Measurements from ENCODE around the gene ARHGEF4.

ARHGEF4 gene

DNA sequence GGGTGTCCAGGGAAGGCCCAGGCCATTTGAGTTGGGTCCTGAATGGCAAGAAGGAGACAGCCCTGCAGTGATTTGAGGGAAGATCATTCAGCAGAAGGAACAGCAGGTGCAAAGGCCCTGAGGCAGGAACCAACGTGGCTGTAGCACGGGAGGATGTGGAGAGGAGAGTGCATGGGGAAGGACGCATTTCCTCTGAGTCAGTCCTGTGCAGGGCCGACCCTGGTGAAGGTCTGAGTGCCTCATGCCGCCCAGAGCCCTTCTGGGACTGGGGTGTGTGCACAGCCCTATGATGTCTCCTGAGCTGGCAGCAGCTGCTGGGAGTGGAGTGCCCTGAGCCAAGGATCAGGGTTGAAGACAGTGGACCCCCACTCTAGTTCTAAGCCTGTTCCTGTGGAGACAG is 17.9 kb upstream of the ARHGEF4 start:
- DNase-seq (ENCODE audit: low read depth) = no peak

DNA sequence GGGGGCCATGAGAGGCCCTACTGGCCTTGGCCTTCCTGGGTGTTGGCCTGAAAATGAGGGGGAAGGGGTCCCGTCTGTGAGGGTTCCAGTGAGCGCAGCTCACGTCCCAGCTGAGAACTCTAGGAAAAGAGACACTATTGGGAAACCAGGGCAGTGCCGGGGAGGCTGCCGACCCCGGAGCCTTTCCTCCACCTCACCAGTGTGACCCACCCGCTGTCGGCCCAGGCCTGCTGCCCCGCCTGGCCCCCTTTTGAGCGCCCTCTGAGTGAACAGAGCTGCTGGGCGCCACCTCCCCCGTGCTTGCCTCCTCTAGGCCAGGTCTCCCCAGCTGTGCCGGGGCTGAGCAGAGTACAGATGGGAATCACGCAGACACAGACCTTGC is 17.5 kb upstream of the ARHGEF4 start:
- DNase-seq (ENCODE audit: low read depth) = no peak

DNA sequence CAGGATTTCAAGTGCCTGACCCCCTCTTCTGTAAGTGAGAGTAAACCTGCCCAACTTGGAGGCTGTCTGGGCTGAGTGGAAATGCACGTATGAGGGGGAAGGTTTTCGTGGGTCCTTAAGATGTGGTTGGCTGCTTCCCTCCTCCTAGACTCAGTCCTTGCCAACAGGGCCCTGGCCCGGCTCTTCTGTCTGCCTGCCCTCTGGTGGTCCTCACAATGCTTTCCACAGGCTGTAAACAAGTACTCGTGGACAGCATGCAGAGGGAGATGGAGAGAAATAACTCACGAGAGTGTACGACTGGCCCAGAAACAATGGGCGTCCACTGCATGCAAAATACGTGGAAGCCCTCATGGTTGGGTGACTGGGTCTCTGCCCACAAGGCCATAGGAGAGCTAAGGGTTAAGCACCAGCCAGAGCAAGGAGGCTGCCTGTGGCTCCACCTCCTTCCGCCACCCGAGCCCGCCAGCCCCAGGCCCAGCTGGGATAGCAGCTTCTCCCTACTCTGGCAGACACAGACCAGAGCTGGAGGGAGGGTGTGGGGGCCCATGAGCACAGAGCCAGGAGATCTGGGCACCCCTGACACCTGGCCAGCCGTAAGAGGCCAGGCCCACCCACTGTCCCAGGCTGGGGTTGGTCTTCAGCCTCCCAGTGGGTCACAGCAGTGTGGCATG is 17.0 kb upstream of the ARHGEF4 start:
- no peak for DNase-seq (ENCODE audit: low read depth)

DNA sequence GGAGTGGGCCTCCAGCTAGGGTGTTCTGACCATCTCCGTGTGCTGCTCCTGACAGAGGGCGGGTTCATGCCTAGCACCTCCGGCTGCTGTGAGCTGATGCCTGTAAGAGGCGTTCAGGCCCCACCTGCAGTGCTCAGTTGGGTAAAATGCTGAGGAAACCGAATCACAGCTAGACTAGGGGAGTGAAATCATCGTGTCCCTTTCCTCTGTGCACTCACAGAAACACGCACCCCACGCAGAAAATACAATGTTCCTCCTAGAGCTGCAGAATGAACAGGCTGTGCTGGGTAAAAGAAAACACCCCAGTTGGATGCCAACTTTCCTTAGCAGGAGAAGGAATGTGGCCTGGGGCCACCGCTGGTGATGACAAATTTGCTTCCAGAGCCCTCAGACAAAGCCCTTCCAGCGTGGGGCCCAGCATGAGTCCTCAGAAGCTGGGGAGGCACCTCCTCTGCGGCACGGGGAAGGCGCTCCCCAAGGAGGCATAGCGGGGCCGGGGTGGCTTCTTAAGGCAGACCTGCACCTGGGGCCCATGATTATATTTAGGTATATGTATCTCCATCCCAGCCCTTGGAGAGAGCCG is 16.3 kb upstream of the ARHGEF4 start:
- DNase-seq (ENCODE audit: low read depth) = no peak

DNA sequence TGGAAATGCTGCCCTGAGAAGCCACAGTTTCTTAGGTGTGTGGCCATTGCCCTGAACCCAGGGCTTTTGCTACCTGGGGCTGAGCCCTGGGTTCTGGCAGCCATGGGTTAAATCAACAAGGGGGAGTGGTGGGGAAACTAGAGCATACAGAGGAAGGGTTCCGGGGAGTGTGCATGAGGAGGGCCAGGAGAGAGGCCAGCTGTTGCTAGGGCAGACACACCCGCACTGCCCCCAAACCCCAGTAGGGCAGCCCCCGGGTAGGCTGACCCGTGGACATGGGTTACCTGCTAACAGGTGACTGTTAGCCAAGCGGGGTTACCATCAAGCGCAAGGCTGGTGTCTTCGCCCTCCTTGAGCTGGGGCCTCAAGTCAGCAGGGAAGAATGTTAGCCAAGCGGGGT is 14.8 kb upstream of the ARHGEF4 start:
- DNase-seq (ENCODE audit: low read depth) = no peak

DNA sequence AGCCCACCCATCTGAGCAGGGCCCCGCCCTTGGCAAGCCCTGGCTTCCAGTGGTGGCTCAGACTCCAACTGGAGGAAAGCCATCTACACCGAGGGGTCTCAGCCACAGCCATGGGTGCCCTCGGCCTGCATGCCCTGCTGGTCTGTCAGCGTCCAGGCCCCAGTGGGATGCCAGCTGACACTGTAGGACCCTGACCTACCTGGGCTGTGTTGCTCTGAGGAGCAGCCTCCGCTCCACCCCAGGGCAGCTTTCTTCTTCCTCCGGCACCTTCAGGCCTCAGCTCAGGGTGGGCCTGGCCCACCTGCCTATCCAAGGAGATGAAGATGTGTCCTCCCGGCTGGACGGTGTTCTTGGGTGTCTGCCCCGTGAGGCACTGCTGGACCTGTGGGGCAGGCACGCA is 13.9 kb upstream of the ARHGEF4 start:
- no peak for DNase-seq (ENCODE audit: low read depth)

DNA sequence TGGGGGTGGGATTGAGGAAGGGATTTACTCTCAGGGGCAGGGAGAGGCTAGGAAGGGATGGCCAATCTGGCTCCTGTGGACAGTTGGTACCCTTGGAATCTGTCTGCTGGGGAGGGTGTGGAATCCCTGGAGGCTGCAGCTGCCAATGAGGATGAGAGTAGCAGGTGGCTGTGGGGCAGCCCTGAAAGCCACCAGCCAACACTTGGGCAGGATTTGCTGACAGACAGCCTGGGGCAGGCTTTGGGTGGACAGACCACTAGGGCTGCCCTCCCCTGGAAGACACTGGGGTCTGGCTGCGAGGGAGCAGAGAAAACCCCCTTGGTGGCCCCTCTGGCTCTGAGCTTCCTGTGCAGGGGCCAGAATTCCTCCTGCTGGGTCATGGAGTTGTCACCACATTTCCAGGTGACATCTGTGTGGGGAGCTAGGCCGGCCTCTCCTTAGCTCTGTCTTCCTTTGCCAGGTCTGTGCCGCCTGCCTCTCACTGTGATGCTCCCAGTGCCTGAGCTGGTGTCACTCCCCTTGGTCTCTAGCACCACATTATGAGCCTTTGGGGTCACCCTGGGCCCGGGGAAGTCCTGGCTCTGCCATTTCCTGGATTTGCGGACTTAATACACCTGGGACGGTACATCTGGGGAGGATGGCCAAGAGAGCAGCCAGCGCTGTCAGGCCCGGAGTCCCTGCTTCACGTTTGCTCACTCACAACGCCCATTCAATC is 13.4 kb upstream of the ARHGEF4 start:
- no peak for DNase-seq (ENCODE audit: low read depth)

DNA sequence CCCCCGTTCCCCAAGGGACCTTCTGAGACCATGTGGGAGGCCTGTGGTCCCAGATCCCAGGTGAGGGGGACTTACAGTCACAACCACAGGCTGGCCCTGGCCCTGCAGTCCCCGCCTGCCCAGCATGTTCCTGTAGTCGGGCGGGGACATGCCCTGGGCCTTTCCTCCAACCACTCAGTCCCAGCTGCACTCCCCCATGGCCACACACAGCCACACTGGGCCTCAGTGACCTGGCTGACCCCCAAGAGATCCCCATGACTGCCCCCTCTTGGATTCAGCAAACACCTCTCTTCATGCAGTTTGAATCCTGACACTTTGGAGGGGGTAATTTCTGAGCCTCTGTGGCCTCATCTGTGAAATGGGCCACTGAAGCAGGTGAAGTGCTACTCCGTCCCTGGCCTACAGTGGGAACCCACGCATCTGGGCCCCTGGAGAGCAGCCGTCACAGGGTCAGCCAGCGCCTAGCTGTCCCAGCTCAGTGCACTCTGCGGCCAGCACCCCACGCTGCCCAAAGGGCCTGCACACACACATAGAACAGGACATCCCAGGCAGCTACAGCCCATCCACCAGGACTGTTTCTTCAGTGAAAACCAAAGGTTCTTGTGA is 12.7 kb upstream of the ARHGEF4 start:
- no peak for DNase-seq (ENCODE audit: low read depth)

DNA sequence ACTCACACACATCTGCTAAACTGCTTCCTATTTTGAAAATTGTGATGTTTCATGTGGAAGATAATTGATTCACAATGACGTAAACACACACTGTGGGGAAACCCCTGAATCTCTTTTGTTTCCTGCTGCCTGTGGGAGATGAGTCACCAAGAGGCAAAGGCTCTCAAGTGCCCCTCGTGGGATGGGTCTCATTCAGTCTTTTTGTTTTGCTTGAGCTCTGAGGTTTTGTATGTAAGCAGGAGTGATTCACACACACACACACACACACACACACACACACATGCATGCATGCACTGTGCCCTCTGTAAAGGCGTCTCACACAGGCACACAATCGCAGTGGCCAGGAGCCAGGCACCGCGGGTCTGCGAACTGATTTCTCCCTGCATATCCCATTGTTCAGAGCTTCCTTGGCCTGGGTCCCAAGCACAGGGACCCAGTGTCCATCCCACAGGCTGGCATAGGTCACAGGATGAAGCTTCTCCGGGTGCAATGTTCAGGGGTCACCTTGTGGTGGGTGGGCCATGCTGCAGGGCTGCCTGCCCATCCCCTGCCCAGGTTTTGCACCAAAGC is 12.1 kb upstream of the ARHGEF4 start:
- DNase-seq (ENCODE audit: low read depth) = peak; percentile 73

DNA sequence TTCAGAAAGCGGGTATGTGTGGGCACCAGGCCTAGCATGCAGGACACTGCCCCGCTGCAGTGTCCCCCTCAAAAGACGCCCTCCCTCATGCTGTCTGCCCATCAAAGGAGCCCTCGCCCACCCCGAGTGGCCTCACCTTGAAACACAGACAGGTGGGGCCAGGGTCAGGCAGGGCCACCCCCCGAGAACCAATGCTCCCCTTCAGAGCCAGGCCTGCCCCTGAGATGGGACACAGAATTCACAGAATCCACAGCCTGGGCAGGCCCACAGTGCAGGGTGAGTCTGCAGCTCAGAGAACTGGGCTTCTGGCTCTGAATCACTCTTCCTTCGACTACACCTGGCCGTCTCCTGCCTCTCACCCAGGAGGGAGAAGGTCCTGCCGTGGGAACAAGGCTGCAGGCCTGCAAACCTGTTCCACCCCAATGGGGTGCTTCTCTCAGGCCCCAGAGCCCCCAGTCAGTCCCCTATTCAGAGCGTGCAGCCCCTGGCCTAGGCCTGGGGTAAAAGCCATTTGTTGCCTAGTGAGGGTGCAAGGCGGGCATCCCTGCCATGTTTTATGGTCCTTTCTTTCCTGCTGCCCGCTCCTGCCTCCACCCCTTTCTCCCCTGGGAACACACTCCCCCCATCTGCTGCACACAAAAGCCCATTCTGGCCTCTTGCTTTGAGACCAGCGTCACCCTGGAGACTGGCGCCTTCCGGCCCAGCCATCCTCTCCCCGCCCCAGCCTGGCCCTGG is 11.3 kb upstream of the ARHGEF4 start:
- DNase-seq (ENCODE audit: low read depth) = no peak

DNA sequence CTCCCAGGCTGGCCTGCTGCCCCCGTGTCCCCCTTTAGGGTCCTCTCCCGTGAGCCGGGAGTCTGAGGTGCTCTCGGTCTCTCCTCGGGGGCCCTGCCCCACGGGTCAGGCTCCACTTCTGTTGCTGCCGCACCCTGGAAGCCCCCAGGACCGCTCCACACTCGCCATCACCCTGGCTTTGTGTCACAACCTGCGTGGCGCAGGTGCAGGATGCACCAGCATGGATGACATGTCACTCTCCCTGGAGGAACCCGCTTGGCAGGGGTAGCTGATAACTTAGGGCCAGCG is 10.8 kb upstream of the ARHGEF4 start:
- DNase-seq (ENCODE audit: low read depth) = no peak

DNA sequence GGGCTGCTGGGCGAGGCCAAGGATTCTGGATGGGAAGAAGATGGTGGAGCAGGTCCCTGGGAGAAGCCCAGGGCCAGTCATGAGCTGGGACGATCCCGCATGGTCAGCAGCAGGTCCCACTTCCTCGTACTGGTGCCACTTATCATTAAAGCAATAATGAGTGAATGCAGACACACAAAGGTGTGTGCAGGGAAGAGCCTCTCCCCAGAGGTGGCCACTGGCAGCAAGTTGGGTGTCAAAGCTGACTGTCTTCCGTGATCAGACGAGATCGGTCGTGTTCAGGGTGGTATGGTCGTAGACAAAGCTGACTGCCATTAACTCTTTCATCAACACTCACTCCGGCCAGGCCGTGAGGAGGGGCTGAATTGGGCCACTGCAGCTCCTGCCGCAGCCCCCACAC is 10.3 kb upstream of the ARHGEF4 start:
- DNase-seq (ENCODE audit: low read depth) = no peak

DNA sequence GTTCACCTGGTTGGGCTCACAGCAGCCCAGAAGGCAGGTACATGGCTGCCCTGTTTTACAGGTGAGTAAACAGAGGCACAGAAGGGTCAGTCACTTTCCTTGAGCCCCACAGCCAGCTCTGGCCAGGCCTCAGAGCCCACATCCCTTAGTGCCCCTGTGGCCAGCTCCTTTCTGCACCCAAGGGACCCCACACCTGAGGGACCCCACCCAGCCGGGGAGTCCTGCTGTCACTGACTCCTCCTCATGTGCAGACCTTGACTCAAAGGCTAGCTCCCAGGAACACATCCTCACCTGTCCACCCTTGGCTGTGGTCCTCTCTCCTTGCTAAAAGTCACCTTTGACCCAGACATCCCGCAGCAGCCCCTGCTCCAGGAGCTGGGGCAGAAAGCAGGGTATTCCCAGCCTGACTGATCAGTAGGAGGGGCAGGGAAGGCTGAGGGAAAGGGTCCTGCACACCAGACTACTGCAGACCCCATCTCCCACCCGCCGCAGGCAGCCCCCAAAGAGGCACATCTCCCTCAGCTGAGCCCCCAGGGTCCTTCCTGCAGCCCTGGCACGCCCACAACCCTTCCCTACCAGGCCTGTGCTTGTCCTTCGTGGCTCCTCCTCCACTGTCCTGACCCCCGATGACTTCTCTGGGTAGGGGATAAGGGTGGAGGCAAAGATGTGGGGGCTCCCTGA is 9.8 kb upstream of the ARHGEF4 start:
- no peak for DNase-seq (ENCODE audit: low read depth)

DNA sequence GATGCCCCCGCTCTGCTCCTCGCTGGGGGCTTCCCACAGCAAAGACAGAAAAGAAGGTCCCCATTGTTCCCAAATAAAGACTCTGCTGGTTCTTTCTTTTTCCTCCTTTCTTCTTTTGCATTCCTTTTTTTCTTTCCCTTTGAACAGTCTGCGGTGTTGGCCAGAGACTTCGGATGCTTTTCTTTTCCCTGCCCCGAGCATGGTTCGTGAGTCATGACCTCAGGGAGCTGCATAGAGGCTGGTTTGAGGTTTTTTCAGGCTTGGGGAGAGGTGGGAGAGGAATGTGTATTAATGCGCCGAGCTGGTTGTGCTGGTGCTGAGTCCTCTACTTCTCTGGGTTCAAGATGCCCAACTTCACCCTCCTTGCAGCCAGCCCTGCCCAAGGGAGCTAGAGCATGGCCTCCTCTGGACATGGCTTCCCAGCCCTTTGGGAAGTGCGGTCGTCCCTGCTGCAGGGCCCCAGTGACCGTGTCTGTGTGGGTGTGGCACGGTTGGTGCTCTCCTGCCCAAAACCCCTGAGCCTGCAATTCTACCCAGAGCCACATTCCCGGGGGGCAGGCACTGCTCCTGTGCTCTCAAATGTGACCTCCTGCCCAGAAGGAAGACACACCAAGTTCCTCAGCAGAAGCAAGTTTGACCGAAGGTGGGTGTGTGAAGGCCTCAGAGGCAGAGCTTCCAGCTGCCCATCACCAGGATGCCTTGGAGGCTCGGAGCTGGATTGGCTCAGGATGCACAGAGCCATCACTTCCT is 9.0 kb upstream of the ARHGEF4 start:
- no peak for DNase-seq (ENCODE audit: low read depth)

DNA sequence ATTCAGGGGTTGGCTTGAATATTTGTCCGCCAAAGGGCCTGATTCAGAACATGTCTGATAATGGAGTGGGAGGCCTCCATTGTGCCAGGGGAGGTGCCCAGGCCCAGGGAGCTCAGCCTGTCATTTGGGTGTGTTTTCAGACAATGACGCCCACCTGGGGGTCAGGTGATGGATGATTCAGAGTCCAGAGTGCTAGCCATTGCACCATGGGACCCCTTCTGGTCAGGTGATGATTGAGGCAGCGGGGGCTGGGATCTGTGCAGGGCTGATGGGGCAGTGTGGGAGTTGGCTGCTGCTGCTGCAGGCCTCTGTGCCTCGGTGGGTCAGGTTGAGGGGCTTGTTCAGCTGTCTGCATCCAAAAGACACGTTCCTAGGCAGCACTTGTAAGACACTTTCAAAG is 8.3 kb upstream of the ARHGEF4 start:
- no peak for DNase-seq (ENCODE audit: low read depth)

DNA sequence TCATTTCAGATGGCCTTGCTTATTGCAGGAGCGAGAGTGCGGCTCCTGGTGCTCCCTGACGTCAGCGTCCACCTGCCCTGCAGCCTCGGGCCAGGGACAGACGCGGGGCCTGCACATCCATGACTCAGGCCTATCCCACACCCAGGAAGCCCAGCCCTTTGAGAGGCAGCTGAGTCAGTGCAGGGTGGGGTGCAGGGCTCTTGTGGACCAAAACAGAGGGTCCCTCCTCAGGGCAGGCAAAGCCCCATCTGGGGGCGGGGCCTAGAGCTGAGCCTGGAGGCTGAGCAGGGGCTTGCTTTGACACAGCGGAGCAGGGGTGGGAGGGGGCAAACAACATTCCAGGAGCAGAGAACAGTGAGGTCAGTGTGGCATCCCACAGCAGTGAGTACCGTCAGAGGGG is 7.7 kb upstream of the ARHGEF4 start:
- no peak for DNase-seq (ENCODE audit: low read depth)

DNA sequence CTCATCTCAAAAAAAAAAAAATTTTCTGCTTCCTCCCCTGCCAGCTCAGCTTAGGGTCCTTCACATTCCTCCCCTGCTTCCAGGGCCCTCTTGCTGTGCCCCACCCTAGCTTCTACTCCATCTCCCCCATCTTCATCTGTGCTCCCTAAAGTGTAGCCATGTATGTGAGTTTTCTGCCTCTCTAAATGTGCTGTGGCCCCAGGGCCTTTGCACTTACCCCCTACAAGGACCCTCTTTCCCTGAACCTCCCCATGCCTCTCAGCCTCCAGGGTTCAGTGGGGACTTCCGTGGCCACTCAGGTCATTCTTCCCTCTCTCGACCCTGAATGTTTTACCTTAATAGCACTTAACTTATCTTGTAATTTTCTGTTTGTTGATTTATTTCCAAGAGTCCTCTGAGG is 6.2 kb upstream of the ARHGEF4 start:
- DNase-seq (ENCODE audit: low read depth) = no peak

DNA sequence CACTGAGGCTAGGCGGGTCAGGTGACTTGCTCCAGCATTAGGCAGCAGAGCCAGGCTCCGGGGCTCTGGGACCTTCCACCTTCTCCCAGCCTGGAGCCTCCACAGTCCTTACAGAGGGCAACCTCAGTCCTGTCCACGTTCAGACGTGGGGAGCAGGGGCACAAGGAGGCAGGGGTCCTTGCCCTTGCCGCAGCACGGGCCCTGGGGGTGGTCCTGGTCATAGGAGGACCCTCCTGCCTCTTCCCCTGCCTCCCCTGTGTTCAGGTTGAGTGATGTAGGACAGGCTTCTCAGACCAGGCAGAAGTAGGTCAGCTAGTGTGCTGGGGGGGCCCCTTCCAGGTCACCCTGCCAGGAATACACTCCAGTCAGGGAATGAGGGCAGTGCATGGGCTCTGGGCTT is 5.4 kb upstream of the ARHGEF4 start:
- DNase-seq (ENCODE audit: low read depth) = no peak

DNA sequence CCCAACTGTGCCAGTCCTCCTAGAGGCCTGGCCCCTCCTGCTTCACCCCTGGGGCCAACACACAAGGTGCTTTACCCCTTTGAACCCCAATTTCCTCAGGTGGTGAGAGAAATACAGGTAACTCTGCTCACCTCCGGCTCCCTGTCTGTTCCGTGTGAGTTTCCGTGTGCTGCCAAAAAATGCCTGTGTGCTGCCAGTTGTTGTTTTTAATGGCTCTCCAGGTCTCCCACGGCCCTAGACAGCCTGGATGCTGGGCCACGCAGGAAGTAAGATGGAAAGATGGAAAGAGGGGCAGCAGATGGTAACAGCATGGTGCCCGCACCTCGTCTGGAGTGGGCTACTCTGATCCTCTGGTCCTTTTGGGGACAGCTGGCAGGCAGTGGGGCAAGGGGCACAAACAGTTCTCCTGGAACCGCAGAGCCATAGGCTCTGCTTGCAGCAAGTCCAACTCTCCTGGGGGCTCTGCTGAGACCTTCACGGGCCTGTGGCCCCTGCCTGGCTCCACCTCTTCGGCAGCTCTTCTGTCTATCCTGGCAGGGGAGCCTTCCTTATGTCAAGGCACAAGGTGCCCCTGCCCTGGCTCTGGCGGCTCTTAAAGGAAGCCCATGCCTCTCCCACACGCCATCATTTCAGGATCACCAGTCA is 4.3 kb upstream of the ARHGEF4 start:
- no peak for DNase-seq (ENCODE audit: low read depth)

DNA sequence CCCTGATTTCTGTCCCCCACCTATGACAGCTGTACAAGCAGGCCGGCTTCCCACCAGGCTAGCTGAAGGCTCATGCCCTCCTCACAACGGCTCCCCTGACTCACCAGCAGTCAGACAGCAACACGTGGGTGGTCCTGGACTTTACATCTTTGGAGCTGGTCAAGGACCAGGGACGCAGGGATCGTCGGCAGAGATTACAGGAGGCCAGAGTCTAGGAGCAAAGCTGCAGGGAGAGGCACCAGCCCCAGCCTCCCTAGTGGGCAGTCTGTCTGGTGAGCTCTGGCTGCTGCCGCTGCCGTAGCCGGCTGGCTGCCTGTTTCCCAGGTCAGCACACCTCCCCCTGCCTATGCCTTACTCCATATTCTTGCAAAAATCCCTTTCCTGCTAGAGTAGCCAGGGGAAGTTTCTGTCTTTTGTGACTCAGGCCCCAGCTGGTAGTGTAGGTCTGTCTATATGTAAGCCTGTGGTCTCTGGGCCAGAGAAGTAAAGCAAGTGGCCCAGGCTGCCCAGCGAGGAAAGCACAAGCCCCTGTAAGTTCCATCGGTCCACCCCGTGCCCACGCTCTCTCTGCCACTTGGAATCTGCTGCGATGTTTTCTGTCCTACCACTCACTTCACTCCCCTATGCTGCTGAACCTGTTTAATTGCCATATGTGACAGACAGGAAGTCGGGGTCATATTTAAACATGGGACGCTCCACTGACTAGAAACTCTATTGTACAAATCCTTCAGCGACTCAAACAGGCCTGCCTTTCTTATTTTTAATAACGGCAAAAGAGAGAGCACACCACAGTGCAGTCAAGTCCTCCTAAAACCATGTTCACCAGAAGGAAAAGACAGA is 2.4 kb upstream of the ARHGEF4 start:
- DNase-seq (ENCODE audit: low read depth) = no peak

All from activated T-cell treated with anti-CD3 and anti-CD28 coated beads for 24 hours (primary cell).